ENCODE results near the gene BICD2. TPM values are rescaled to one million over a fixed set of nuclear protein-coding genes. Genes with fewer than 3 reads are reported as not detected.
A peak's percentile ranks its signal among the peaks of the same experiment; 100 is the strongest.

The BICD2 gene
- total RNA-seq, 1 donor from 2014 or later: 48.2 TPM

DNA sequence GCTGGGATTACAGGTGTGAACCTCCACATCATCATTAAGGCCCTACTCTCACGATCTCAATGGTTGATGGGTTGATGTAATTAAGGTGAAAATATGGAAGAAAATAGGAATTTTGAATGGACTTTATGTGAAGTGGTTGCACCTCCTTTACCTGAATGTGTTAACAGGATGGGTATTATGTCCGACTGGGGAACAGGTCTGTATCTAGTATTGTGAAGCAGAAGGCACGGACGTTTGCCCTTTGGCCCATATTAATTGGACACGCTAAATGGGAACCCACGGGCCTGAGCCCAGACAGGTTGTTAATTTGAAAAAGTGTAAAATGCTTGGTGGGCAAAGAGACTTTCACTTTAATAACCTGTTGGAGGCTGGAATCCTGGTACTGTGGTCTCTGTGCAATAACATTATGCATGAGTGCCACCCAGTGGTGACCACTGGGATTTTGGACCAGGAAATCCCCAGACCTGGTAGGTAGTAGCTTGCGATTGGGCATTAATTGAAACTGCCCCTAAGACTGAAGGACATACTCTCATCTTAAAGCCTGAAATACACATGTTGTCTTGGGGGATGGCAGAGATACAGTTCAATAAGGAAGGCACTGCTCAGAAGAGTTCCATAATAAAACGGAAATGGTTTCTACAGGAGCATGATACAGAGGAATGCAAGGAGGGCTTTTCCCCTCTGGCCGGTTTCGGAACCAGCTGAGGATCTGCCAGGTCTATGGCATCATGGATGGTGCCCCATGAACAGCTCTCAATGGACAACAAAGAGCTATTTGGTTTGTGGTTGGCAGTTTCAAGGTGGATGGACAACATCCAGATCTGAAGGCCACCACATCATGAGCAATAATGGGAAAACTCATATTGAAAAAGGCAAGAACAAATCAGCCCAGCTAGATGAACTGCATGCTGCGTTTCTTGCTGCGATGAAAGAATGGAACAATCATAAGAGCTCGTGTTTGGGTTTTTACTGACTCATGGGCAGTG is 26.2 kb upstream of the BICD2 start:
- Histone ChIP-seq H3K4me3 (ENCODE audit: insufficient read depth, low read depth, low read length) (no peak overlapping the region), H3K79me2 (ENCODE audit: insufficient read depth, low read length) (no peaks in the 10 kb centered on the region), H3K27me3 (ENCODE audit: insufficient read depth, low read length) (peaks cover 16% of the 10 kb centered on the region), H3K4me1 (ENCODE audit: insufficient read depth, low read length) (no peaks in the 10 kb centered on the region), H4K20me1 (ENCODE audit: insufficient read depth, low read length) (no peaks in the 10 kb centered on the region), H3K9me3 (ENCODE audit: insufficient read depth, low read depth, low read length) (no peaks in the 10 kb centered on the region), H3K9ac (ENCODE audit: low read length) (no peak overlapping the region), H3K36me3 (ENCODE audit: insufficient read depth, low read length) (no peaks in the 10 kb centered on the region), H3K27ac (ENCODE audit: low read depth, low read length) (no peak overlapping the region), H2AFZ (ENCODE audit: low read depth, low read length) (no peak overlapping the region), H3K4me2 (ENCODE audit: low read length) (peak overlapping the region; percentile 43)
- H3K4me3 Mint-ChIP-seq (ENCODE audit: unreplicated experiment): no peak overlapping the region
- FAIRE-seq (peak; percentile 94), DNase-seq (ENCODE audit: low read depth) (peak; percentile 46)
- no peaks in the 10 kb centered on the region for H3K36me3 Mint-ChIP-seq (ENCODE audit: low read depth, unreplicated experiment)
- TF ChIP-seq EZH2 (IDR thresholded peaks at IDR 0.05; ENCODE audit: insufficient read depth, low read length): no peak
- TF ChIP-seq, protein P1, sequence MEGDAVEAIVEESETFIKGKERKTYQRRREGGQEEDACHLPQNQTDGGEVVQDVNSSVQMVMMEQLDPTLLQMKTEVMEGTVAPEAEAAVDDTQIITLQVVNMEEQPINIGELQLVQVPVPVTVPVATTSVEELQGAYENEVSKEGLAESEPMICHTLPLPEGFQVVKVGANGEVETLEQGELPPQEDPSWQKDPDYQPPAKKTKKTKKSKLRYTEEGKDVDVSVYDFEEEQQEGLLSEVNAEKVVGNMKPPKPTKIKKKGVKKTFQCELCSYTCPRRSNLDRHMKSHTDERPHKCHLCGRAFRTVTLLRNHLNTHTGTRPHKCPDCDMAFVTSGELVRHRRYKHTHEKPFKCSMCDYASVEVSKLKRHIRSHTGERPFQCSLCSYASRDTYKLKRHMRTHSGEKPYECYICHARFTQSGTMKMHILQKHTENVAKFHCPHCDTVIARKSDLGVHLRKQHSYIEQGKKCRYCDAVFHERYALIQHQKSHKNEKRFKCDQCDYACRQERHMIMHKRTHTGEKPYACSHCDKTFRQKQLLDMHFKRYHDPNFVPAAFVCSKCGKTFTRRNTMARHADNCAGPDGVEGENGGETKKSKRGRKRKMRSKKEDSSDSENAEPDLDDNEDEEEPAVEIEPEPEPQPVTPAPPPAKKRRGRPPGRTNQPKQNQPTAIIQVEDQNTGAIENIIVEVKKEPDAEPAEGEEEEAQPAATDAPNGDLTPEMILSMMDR (IDR thresholded peaks at IDR 0.05; ENCODE audit: insufficient read depth, low read depth, low read length): peak; percentile 94
- H3K27ac Mint-ChIP-seq (ENCODE audit: unreplicated experiment): no peak overlapping the region
- H3K9me3 Mint-ChIP-seq (ENCODE audit: unreplicated experiment): peaks cover 6% of the 10 kb centered on the region
- no peaks in the 10 kb centered on the region for H3K4me1 Mint-ChIP-seq (ENCODE audit: low read depth, unreplicated experiment)
- H3K27me3 Mint-ChIP-seq (ENCODE audit: low read depth, unreplicated experiment): peaks cover 41% of the 10 kb centered on the region

DNA sequence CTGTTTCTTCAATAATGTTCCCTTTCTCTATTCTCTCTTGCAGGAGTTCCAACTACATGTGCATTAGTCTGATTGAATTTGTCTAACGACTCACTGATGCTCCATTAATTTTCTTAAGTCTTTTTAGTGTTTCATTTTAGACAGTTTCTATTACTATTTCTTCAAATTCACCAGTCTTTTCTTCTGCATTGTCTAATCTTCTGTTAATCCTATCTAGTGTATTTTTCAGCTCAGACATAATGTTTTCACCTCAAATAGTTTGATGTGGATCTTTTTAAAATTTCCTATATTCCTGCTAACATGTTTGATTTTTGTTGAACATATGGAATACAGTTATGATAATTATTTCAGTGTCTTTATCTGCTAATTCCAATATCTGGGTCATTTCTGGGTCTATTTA is 21.7 kb upstream of the BICD2 start:
- no peaks in the 10 kb centered on the region for H3K79me2 ChIP-seq (ENCODE audit: insufficient read depth, low read length)
- peaks cover 12% of the 10 kb centered on the region for H3K9me3 Mint-ChIP-seq (ENCODE audit: unreplicated experiment)
- peaks cover 5% of the 10 kb centered on the region for H3K27me3 ChIP-seq (ENCODE audit: insufficient read depth, low read length)
- TF ChIP-seq, protein P1 (IDR thresholded peaks at IDR 0.05; ENCODE audit: insufficient read depth, low read depth, low read length): no peak
- no peak for TF ChIP-seq EZH2 (IDR thresholded peaks at IDR 0.05; ENCODE audit: insufficient read depth, low read length)
- H3K36me3 Mint-ChIP-seq (ENCODE audit: low read depth, unreplicated experiment): no peaks in the 10 kb centered on the region
- H3K4me1 Mint-ChIP-seq (ENCODE audit: low read depth, unreplicated experiment): no peaks in the 10 kb centered on the region
- DNase-seq (ENCODE audit: low read depth) (no peak), FAIRE-seq (no peak)
- H3K9me3 ChIP-seq (ENCODE audit: insufficient read depth, low read depth, low read length): no peaks in the 10 kb centered on the region
- no peak overlapping the region for H3K27ac Mint-ChIP-seq (ENCODE audit: unreplicated experiment)
- H3K4me3 ChIP-seq (ENCODE audit: insufficient read depth, low read depth, low read length): no peak overlapping the region
- H3K27ac ChIP-seq (ENCODE audit: low read depth, low read length): no peak overlapping the region
- H3K9ac ChIP-seq (ENCODE audit: low read length): no peak overlapping the region
- no peaks in the 10 kb centered on the region for H4K20me1 ChIP-seq (ENCODE audit: insufficient read depth, low read length)
- peaks cover 20% of the 10 kb centered on the region for H3K27me3 Mint-ChIP-seq (ENCODE audit: low read depth, unreplicated experiment)
- H2AFZ ChIP-seq (ENCODE audit: low read depth, low read length): no peak overlapping the region
- no peak overlapping the region for H3K4me2 ChIP-seq (ENCODE audit: low read length)
- H3K36me3 ChIP-seq (ENCODE audit: insufficient read depth, low read length): no peaks in the 10 kb centered on the region
- no peak overlapping the region for H3K4me3 Mint-ChIP-seq (ENCODE audit: unreplicated experiment)
- H3K4me1 ChIP-seq (ENCODE audit: insufficient read depth, low read length): no peaks in the 10 kb centered on the region

DNA sequence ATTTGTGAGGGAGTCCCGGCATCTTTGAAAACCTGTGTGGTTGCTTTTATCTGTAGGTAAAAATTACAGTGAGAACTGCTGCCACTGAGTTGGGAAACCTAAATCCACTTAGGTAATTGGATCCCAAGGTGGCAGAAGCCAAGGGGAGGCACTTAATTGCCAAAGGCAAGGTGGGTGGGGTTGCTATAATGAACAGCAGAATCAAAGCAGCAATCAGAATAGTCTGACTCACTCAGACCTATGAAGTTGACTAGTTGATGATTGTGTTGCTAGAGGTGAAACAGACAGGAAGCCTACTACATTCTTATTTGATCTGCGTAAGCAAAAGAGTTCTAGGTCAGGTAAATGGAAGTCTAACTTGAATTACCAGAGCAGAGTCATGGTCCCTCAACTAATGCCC is 17.3 kb upstream of the BICD2 start:
- Mint-ChIP-seq H3K27me3 (ENCODE audit: low read depth, unreplicated experiment) (peaks cover 13% of the 10 kb centered on the region), H3K4me3 (ENCODE audit: unreplicated experiment) (no peak overlapping the region), H3K27ac (ENCODE audit: unreplicated experiment) (no peak overlapping the region), H3K9me3 (ENCODE audit: unreplicated experiment) (peaks cover 12% of the 10 kb centered on the region), H3K36me3 (ENCODE audit: low read depth, unreplicated experiment) (no peaks in the 10 kb centered on the region), H3K4me1 (ENCODE audit: low read depth, unreplicated experiment) (no peaks in the 10 kb centered on the region)
- Histone ChIP-seq H3K9ac (ENCODE audit: low read length) (no peak overlapping the region), H3K27ac (ENCODE audit: low read depth, low read length) (no peak overlapping the region), H3K79me2 (ENCODE audit: insufficient read depth, low read length) (no peaks in the 10 kb centered on the region), H2AFZ (ENCODE audit: low read depth, low read length) (no peak overlapping the region), H3K4me3 (ENCODE audit: insufficient read depth, low read depth, low read length) (no peak overlapping the region), H3K36me3 (ENCODE audit: insufficient read depth, low read length) (no peaks in the 10 kb centered on the region), H4K20me1 (ENCODE audit: insufficient read depth, low read length) (no peaks in the 10 kb centered on the region), H3K4me2 (ENCODE audit: low read length) (no peak overlapping the region), H3K27me3 (ENCODE audit: insufficient read depth, low read length) (peaks cover 13% of the 10 kb centered on the region), H3K4me1 (ENCODE audit: insufficient read depth, low read length) (no peaks in the 10 kb centered on the region), H3K9me3 (ENCODE audit: insufficient read depth, low read depth, low read length) (peaks cover 3% of the 10 kb centered on the region)
- FAIRE-seq: no peak
- no peak for TF ChIP-seq EZH2 (IDR thresholded peaks at IDR 0.05; ENCODE audit: insufficient read depth, low read length)
- TF ChIP-seq, protein P1 (IDR thresholded peaks at IDR 0.05; ENCODE audit: insufficient read depth, low read depth, low read length): no peak
- DNase-seq (ENCODE audit: low read depth): no peak
